Measurements from ENCODE around the gene PDE4D.

Gene PDE4D

GRCh38 chr5:58925627-58926540 lies 967.6 kb downstream of the PDE4D start:
- DNase-seq (ENCODE audit: low read depth) = no peak

- DNase-seq (ENCODE audit: low read depth) = no peak
Observed at GRCh38 chr5:58924306-58924705, 969.2 kb downstream of the PDE4D start.

- DNase-seq (ENCODE audit: low read depth) = no peak
Observed at GRCh38 chr5:58923355-58923754, 970.2 kb downstream of the PDE4D start.

- no peak for DNase-seq (ENCODE audit: low read depth)
Observed at GRCh38 chr5:58922461-58923171, 970.9 kb downstream of the PDE4D start.

GRCh38 chr5:58921159-58921558 lies 972.4 kb downstream of the PDE4D start:
- DNase-seq (ENCODE audit: low read depth) = no peak

GRCh38 chr5:58919833-58920232 lies 973.7 kb downstream of the PDE4D start:
- DNase-seq (ENCODE audit: low read depth) = no peak
